Muscle of arm (tissue), 12 donors: Measurements from ENCODE around the gene PRKCQ. TPM values are rescaled to one million over a fixed set of nuclear protein-coding genes. Genes with fewer than 3 reads are reported as not detected.
"Not testable (repeated sequence)": the region's sequence is repeated elsewhere in the genome, so short reads cannot be mapped to it uniquely, and the experiment has no call there.

Experiments used
- DNase-seq: peaks from one replicate; pipeline ENCODE4 v3.0.0-alpha.2; 2013
- polyA plus RNA-seq, 12 donors: library from polyadenylated mRNA; unstranded; fragments of 120-200 nt; gene quantifications; one replicate each; pipeline ENCODE4 v1.2.1, GENCODE V29; 2013; ENCODE audit not compliant: insufficient read length in 12 of 12

The PRKCQ gene
- polyA plus RNA-seq, 12 donors, result 4.5 to 21.4 (median 16.1) TPM; not detected in 1

- DNase-seq, result no peak
These were observed 17.4 kb upstream of the PRKCQ start for GRCh38 chr10:6597478-6597877.

- no peak for DNase-seq
These were observed 15.4 kb upstream of the PRKCQ start for GRCh38 chr10:6595499-6595898.

- no peak for DNase-seq
These were observed 13.2 kb upstream of the PRKCQ start for GRCh38 chr10:6593241-6593671.

GRCh38 chr10:6592080-6592479 is 12.0 kb upstream of the PRKCQ start:
- no peak for DNase-seq

- no peak for DNase-seq
These were observed 11.6 kb upstream of the PRKCQ start for GRCh38 chr10:6591668-6592067.

GRCh38 chr10:6590100-6590499 is 10.0 kb upstream of the PRKCQ start:
- no peak for DNase-seq

- DNase-seq, result no peak
These were observed 9.4 kb upstream of the PRKCQ start for GRCh38 chr10:6589287-6590094.

GRCh38 chr10:6588845-6589244 is 8.8 kb upstream of the PRKCQ start:
- no peak for DNase-seq

GRCh38 chr10:6588082-6588481 is 8.0 kb upstream of the PRKCQ start:
- no peak for DNase-seq

- DNase-seq, result no peak
These were observed 6.4 kb upstream of the PRKCQ start for GRCh38 chr10:6586501-6586900.

- DNase-seq, result no peak
These were observed 3.4 kb upstream of the PRKCQ start for GRCh38 chr10:6583447-6583846.

- DNase-seq, result not testable (repeated sequence)
These were observed 2.8 kb upstream of the PRKCQ start for GRCh38 chr10:6582913-6583312.

- DNase-seq, result no peak
These were observed 2.2 kb upstream of the PRKCQ start for GRCh38 chr10:6582298-6582697.

- no peak for DNase-seq
These were observed 1.7 kb upstream of the PRKCQ start for GRCh38 chr10:6581778-6582228.

GRCh38 chr10:6581223-6581622 is 1.1 kb upstream of the PRKCQ start:
- DNase-seq, result not testable (repeated sequence)

- DNase-seq, result peak; percentile 53
These were observed 378 bp upstream of the PRKCQ start for GRCh38 chr10:6580279-6581029.

GRCh38 chr10:6579183-6579903 is 733 bp downstream of the PRKCQ start:
- no peak for DNase-seq

GRCh38 chr10:6578795-6579182 is 1.3 kb downstream of the PRKCQ start:
- no peak for DNase-seq

GRCh38 chr10:6578251-6578771 is 1.8 kb downstream of the PRKCQ start:
- no peak for DNase-seq

- DNase-seq, result no peak
These were observed 3.8 kb downstream of the PRKCQ start for GRCh38 chr10:6576326-6576725.

- no peak for DNase-seq
These were observed 5.4 kb downstream of the PRKCQ start for GRCh38 chr10:6574664-6575176.

- no peak for DNase-seq
These were observed 9.2 kb downstream of the PRKCQ start for GRCh38 chr10:6570893-6571292.
